ENCODE data around the gene NABP1. TPM values are rescaled to one million over a fixed set of nuclear protein-coding genes. Genes with fewer than 3 reads are reported as not detected.

Gene NABP1
- polyA plus RNA-seq, 4 donors: 14.4 to 142 (median 38.8) TPM

DNA sequence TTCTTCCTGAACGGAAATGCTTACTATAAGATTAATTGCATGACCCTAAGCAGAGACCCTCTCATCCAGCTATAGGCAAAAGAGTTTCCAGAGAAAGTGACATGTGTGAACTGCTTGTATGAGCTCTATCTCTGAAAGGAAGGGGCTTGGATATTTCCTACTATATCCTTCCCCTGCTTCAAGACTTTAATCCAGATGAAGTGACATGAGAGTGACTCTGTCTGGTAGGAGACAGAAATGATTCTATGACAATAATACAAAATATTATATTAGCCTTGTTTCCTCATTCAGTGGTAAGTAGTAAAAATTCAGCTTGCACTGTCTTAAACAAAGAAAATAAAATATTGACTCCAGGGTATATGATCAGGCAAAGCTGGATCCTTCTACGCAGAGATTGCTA, 37.5 kb downstream of the NABP1 start:
- no peak for DNase-seq
- Histone ChIP-seq H3K36me3 (ENCODE audit: control insufficient read depth in 3 of 3, insufficient read depth in 2 of 3, low read depth in 1 of 3, low read length in 3 of 3) (no peaks in the 10 kb centered on the region), H3K4me3 (ENCODE audit: low read depth in 1 of 3, low read length in 3 of 3) (no peak overlapping the region), H3K27me3 (ENCODE audit: control insufficient read depth in 3 of 3, insufficient read depth in 3 of 3, low read length in 3 of 3) (no peaks in the 10 kb centered on the region), H3K4me1 (ENCODE audit: control insufficient read depth in 3 of 3, insufficient read depth in 2 of 3, low read depth in 1 of 3, low read length in 2 of 3) (no peaks in the 10 kb centered on the region), H3K27ac (ENCODE audit: low read depth in 1 of 3, low read length in 2 of 3) (no peak overlapping the region), H3K9me3 (ENCODE audit: control insufficient read depth in 2 of 2, insufficient read depth in 1 of 2, low read depth in 1 of 2, low read length in 1 of 2) (no peaks in the 10 kb centered on the region)
- 88 to 96% (median 91%) methylated on average over 2 of the region's 2 CpGs for WGBS, 3 donors
- no peak for FAIRE-seq

DNA sequence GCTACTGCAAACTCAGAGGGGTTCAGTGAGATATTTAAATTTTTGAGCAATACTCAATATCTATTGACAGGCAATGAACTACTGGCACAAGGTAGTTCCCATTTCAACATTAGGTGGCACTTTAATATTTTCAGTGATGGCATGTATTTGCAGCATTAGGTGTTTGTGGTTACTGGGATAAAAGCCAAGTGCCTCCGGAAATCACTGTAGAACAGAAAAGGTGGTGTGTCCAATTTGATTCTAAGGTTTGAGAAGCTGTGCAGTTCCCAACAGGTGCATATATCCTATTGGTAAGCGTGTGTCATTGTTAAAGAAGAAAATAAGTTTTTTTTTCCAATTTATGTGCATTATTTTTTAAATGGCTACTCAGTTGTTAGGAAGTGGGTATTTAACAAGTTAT, 41.3 kb downstream of the NABP1 start:
- H3K4me3 ChIP-seq (ENCODE audit: low read depth in 1 of 3, low read length in 3 of 3): no peak overlapping the region
- H3K27me3 ChIP-seq (ENCODE audit: control insufficient read depth in 3 of 3, insufficient read depth in 3 of 3, low read length in 3 of 3): no peaks in the 10 kb centered on the region
- no peak overlapping the region for H3K27ac ChIP-seq (ENCODE audit: low read depth in 1 of 3, low read length in 2 of 3)
- no peaks in the 10 kb centered on the region for H3K9me3 ChIP-seq (ENCODE audit: control insufficient read depth in 2 of 2, insufficient read depth in 1 of 2, low read depth in 1 of 2, low read length in 1 of 2)
- no peak for DNase-seq
- H3K36me3 ChIP-seq (ENCODE audit: control insufficient read depth in 3 of 3, insufficient read depth in 2 of 3, low read depth in 1 of 3, low read length in 3 of 3): no peaks in the 10 kb centered on the region
- no peak for FAIRE-seq
- no peaks in the 10 kb centered on the region for H3K4me1 ChIP-seq (ENCODE audit: control insufficient read depth in 3 of 3, insufficient read depth in 2 of 3, low read depth in 1 of 3, low read length in 2 of 3)
- WGBS, 3 donors: 80 to 86% (median 82%) methylated on average over 2 of the region's 2 CpGs

DNA sequence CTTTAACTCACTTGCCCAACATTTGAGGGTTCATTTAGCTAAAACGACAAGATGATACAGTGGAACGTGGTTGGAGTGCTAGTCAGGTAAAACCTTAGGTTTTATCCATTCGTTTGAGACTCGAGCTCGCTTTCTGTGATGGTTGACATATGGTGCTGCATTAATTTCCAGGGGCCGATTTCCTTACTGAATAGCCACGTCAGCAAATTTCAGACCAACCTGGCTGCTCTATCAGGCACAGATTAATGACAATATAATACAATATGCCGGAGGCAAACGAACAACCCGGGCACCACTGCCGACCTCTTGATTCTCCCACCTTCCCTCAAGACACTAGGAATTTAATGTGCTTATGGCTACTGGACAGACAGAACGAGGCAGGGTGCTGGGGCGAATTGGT, 42.0 kb downstream of the NABP1 start:
- H3K27ac ChIP-seq (ENCODE audit: low read depth in 1 of 3, low read length in 2 of 3): no peak overlapping the region
- H3K9me3 ChIP-seq (ENCODE audit: control insufficient read depth in 2 of 2, insufficient read depth in 1 of 2, low read depth in 1 of 2, low read length in 1 of 2): no peaks in the 10 kb centered on the region
- H3K4me3 ChIP-seq (ENCODE audit: low read depth in 1 of 3, low read length in 3 of 3): no peak overlapping the region
- no peaks in the 10 kb centered on the region for H3K27me3 ChIP-seq (ENCODE audit: control insufficient read depth in 3 of 3, insufficient read depth in 3 of 3, low read length in 3 of 3)
- 92 to 96% (median 95%) methylated on average over 13 of the region's 13 CpGs for WGBS, 3 donors
- H3K36me3 ChIP-seq (ENCODE audit: control insufficient read depth in 3 of 3, insufficient read depth in 2 of 3, low read depth in 1 of 3, low read length in 3 of 3): no peaks in the 10 kb centered on the region
- no peaks in the 10 kb centered on the region for H3K4me1 ChIP-seq (ENCODE audit: control insufficient read depth in 3 of 3, insufficient read depth in 2 of 3, low read depth in 1 of 3, low read length in 2 of 3)
- DNase-seq: no peak
- FAIRE-seq: no peak

DNA sequence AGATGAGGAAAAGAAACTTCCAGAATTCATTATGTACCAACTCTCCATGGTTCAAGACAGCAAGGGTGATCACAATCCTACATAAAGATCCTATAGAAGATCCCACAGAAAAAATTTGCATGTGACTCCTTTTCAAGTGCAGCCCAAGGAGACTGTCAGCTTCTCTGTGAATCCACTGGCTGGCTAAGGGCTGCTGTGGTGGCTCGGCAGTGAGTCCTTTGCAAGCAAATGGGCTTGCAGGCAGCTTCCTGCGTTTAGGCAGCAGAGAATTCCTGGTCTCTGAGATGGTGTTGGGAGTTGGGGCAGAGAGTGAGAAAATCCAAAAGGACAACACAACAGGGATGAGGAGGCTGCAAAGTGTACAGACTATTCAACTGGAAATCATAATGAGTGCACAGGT, 43.4 kb downstream of the NABP1 start:
- Histone ChIP-seq H3K36me3 (ENCODE audit: control insufficient read depth in 3 of 3, insufficient read depth in 2 of 3, low read depth in 1 of 3, low read length in 3 of 3) (no peaks in the 10 kb centered on the region), H3K4me3 (ENCODE audit: low read depth in 1 of 3, low read length in 3 of 3) (no peak overlapping the region), H3K9me3 (ENCODE audit: control insufficient read depth in 2 of 2, insufficient read depth in 1 of 2, low read depth in 1 of 2, low read length in 1 of 2) (no peaks in the 10 kb centered on the region), H3K4me1 (ENCODE audit: control insufficient read depth in 3 of 3, insufficient read depth in 2 of 3, low read depth in 1 of 3, low read length in 2 of 3) (no peaks in the 10 kb centered on the region), H3K27ac (ENCODE audit: low read depth in 1 of 3, low read length in 2 of 3) (no peak overlapping the region), H3K27me3 (ENCODE audit: control insufficient read depth in 3 of 3, insufficient read depth in 3 of 3, low read length in 3 of 3) (no peaks in the 10 kb centered on the region)
- DNase-seq (no peak), FAIRE-seq (no peak)
- 72 to 95% (median 85%) methylated on average over 2 of the region's 2 CpGs for WGBS, 3 donors

DNA sequence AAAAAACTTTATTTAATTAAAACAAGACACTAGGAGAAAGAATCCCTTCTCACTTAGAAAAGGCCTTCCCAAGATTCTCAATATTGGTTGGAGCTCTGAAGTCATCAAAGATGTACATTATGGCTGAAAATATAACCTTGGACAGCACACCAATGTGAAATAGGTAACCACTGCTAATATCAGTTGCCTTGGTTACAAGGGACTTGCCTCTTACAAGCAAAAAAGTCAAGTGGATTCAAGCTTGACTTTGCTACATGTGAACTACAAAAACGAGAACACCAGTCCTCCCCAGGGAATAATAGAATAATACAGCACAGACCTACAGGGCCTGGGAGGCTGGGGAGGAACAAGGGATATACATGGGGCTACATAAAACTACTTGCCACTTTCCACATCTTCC, 46.1 kb downstream of the NABP1 start:
- H3K27me3 ChIP-seq (ENCODE audit: control insufficient read depth in 3 of 3, insufficient read depth in 3 of 3, low read length in 3 of 3): no peaks in the 10 kb centered on the region
- no peaks in the 10 kb centered on the region for H3K36me3 ChIP-seq (ENCODE audit: control insufficient read depth in 3 of 3, insufficient read depth in 2 of 3, low read depth in 1 of 3, low read length in 3 of 3)
- DNase-seq (no peak), FAIRE-seq (no peak)
- 75 to 83% (median 77%) methylated on average over 1 of the region's 1 CpG for WGBS, 3 donors
- no peak overlapping the region for H3K27ac ChIP-seq (ENCODE audit: low read depth in 1 of 3, low read length in 2 of 3)
- no peak overlapping the region for H3K4me3 ChIP-seq (ENCODE audit: low read depth in 1 of 3, low read length in 3 of 3)
- H3K9me3 ChIP-seq (ENCODE audit: control insufficient read depth in 2 of 2, insufficient read depth in 1 of 2, low read depth in 1 of 2, low read length in 1 of 2): no peaks in the 10 kb centered on the region
- H3K4me1 ChIP-seq (ENCODE audit: control insufficient read depth in 3 of 3, insufficient read depth in 2 of 3, low read depth in 1 of 3, low read length in 2 of 3): no peaks in the 10 kb centered on the region

- H3K9me3 ChIP-seq (ENCODE audit: control insufficient read depth in 2 of 2, insufficient read depth in 1 of 2, low read depth in 1 of 2, low read length in 1 of 2): no peaks in the 10 kb centered on the region
- H3K4me1 ChIP-seq (ENCODE audit: control insufficient read depth in 3 of 3, insufficient read depth in 2 of 3, low read depth in 1 of 3, low read length in 2 of 3): peaks cover 0 to 2% (median 0%) of the 10 kb centered on the region in 3 donors
- H3K27ac ChIP-seq (ENCODE audit: low read depth in 1 of 3, low read length in 2 of 3): peak overlapping the region in 1 of 3 donors; percentile 5
- no peaks in the 10 kb centered on the region for H3K36me3 ChIP-seq (ENCODE audit: control insufficient read depth in 3 of 3, insufficient read depth in 2 of 3, low read depth in 1 of 3, low read length in 3 of 3)
- no peak for FAIRE-seq
- peak; percentile 24 to 26 for DNase-seq
- H3K4me3 ChIP-seq (ENCODE audit: low read depth in 1 of 3, low read length in 3 of 3): no peak overlapping the region
- WGBS, 3 donors: 32 to 59% (median 49%) methylated on average over 5 of the region's 5 CpGs
- H3K27me3 ChIP-seq (ENCODE audit: control insufficient read depth in 3 of 3, insufficient read depth in 3 of 3, low read length in 3 of 3): peaks cover 0 to 2% (median 0%) of the 10 kb centered on the region in 3 donors
These were observed 51.1 kb downstream of the NABP1 start for GRCh38 chr2:191728750-191729624.

DNA sequence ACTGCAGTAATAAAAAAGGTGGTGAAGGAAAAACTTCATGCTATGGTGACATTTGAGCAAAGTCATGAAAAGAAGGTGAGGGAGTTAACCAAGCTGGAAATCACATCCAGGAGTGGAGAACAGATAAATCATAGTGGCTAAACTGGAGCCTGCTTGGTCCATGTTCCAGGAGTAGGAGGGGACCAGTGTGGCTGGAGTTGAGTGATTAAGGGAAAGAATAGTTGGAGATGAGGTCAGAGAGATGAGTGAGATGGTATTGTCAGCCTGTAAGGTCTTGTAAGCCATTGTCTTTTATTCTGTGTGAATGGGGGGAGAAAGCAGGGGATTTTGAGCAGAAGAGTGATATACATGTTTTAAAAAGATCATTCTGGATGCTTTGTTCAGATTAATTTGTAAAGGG, 52.3 kb downstream of the NABP1 start:
- no peak for DNase-seq
- no peak for FAIRE-seq

More for the DNA sequence above, 52.3 kb downstream of the NABP1 start:
- Histone ChIP-seq H3K27ac (ENCODE audit: low read depth in 1 of 3, low read length in 2 of 3) (no peak overlapping the region), H3K4me1 (ENCODE audit: control insufficient read depth in 3 of 3, insufficient read depth in 2 of 3, low read depth in 1 of 3, low read length in 2 of 3) (peaks cover 0 to 2% (median 0%) of the 10 kb centered on the region in 3 donors), H3K27me3 (ENCODE audit: control insufficient read depth in 3 of 3, insufficient read depth in 3 of 3, low read length in 3 of 3) (peaks cover 0 to 2% (median 0%) of the 10 kb centered on the region in 3 donors), H3K4me3 (ENCODE audit: low read depth in 1 of 3, low read length in 3 of 3) (no peak overlapping the region), H3K36me3 (ENCODE audit: control insufficient read depth in 3 of 3, insufficient read depth in 2 of 3, low read depth in 1 of 3, low read length in 3 of 3) (no peaks in the 10 kb centered on the region), H3K9me3 (ENCODE audit: control insufficient read depth in 2 of 2, insufficient read depth in 1 of 2, low read depth in 1 of 2, low read length in 1 of 2) (no peaks in the 10 kb centered on the region)

All from small intestine (tissue), 7 donors.